NCI-H2029 (cell line): Measurements from ENCODE around the gene CD6.

ENCODE experiments used
- DNase-seq: peaks from one replicate; lab custom pipeline; 2025; lab: John Stamatoyannopoulos, UW

The CD6 gene, protein sequence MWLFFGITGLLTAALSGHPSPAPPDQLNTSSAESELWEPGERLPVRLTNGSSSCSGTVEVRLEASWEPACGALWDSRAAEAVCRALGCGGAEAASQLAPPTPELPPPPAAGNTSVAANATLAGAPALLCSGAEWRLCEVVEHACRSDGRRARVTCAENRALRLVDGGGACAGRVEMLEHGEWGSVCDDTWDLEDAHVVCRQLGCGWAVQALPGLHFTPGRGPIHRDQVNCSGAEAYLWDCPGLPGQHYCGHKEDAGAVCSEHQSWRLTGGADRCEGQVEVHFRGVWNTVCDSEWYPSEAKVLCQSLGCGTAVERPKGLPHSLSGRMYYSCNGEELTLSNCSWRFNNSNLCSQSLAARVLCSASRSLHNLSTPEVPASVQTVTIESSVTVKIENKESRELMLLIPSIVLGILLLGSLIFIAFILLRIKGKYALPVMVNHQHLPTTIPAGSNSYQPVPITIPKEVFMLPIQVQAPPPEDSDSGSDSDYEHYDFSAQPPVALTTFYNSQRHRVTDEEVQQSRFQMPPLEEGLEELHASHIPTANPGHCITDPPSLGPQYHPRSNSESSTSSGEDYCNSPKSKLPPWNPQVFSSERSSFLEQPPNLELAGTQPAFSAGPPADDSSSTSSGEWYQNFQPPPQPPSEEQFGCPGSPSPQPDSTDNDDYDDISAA

DNA sequence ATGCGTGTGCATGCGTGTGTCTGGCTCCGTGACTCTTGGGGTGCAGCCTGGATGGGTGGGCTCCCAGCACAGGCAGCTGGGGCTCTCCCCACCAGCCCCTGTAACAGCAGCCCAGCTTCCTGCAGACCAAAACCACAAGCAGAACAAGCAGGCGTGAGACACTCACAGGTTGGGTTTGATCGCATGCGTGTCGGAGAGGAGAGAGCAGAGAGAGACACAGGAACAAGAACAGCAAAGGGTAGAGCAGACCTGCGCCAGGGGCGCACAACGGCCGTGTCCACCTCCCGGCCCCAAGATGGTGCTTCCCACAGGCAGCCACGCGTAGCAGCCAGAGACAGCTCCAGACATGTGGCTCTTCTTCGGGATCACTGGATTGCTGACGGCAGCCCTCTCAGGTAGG, at the start of gene CD6:
Gene CD6, plus strand, starts transcription at position 161 of the 400 bp plus-strand sequence. Its CDS starts 186 bp downstream, at position 347.
- DNase-seq: no peak

DNA sequence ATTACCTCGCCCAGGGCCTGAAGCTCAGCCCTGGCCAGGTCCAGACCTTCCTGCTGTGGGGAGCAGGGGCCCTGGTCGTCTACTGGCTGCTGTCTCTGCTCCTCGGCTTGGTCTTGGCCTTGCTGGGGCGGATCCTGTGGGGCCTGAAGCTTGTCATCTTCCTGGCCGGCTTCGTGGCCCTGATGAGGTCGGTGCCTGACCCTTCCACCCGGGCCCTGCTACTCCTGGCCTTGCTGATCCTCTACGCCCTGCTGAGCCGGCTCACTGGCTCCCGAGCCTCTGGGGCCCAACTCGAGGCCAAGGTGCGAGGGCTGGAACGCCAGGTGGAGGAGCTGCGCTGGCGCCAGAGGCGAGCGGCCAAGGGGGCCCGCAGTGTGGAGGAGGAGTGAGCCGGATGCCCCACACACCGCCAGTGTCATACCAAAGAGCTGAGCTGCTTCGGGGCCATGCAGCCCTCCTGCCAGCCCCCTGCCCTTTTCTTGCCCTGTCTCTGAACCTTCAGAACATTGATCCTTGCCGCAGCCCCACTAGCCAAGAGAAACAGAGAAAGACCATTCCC, 49.6 kb upstream of the CD6 start:
- DNase-seq: no peak

DNA sequence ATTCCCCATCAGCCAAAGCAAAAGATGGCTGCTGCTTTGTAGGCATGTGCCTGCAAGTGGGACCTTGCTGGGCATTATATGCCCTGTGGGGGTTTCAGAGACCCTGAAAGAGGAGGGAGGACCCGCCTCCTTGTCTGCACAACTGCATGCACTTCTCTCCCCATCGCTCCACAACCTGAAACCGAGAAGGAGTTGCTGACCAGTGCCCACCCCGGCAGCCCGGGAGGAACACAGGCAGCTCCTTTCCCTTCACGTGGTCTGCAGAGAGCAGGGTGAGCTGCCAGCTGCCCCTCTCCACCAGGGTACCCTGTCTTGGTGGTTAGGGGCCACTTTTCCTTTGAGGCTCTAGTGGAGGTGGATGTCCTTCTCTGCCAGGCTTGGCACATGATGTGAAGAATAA, 48.6 kb upstream of the CD6 start:
- no peak for DNase-seq

DNA sequence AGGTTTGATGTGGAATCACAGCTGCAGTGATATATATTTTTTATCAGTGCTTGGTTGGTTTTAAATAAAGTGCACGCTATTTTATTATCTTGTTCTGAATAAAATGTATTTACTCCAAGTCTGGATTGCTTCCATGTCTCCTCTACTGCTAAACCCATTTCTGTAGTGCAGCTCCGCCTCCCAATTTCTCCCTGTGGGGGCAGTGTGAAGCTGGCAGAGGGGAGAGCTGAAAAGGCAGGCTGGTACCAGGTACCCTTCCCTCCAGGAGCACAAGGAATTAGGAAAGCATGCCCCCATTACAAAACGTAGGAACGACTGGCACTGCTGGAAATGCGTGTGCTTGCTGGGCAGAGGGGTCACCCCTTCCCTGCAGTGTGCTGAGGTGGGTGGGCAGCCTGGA, 48.2 kb upstream of the CD6 start:
- DNase-seq: no peak

DNA sequence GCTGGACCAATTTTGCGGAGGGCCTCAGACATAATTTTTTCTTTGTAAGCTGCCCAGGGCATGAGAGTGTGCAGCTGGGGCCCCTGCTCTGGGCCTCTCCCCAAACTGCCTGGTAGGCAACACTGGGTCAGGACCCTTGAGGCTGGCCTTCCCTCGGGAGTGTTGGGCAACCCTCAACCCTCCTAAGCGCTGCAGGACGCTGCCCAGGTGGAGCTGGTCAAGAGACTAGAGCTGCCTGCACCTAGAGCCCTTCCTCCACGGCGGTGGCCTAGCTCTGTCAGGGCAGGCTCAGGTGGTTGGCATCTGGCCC, 47.7 kb upstream of the CD6 start:
- no peak for DNase-seq

DNA sequence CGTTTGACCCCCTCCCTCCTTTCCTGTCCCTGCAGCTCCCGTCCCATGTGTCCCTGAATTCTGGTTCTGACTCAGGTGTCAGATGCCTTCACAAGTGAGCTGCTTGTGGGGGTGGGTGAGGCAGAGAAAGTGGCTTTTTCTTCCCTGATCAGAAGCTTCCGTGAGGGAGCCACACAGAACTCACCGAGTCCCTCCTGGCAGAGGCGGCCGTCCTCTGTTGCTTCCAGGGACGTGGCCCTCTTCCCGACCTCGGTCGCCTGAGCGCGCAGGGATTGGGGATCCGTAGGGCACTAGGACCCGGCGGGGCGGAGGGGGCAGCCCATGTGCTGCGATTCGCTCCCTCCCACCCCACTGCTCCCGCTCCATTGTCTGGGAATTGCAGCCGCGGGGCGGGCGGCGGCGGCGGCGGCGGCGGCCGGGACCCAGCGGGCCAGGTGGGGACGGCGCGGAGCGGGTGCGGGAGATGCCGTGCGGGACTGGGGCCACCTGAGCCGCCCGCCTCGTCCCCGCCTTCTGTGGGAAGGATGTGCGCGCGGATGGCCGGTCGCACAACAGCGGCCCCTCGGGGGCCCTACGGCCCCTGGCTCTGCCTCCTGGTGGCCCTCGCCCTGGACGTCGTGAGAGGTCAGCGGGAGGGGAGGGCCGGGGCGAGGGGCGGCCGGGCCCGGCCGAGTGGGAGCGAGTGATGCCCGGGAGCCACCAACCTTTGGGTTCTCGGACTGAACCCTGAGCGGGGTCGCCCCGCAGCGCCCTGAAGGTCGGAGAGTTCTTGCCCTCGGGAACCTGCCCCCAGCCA, 47.2 kb upstream of the CD6 start, which contains the start of gene TMEM132A:
Gene TMEM132A, plus strand, starts transcription at position 351 of the 796 bp plus-strand sequence. Its CDS starts 174 bp downstream, at position 525.
- peak; percentile 63 for DNase-seq

DNA sequence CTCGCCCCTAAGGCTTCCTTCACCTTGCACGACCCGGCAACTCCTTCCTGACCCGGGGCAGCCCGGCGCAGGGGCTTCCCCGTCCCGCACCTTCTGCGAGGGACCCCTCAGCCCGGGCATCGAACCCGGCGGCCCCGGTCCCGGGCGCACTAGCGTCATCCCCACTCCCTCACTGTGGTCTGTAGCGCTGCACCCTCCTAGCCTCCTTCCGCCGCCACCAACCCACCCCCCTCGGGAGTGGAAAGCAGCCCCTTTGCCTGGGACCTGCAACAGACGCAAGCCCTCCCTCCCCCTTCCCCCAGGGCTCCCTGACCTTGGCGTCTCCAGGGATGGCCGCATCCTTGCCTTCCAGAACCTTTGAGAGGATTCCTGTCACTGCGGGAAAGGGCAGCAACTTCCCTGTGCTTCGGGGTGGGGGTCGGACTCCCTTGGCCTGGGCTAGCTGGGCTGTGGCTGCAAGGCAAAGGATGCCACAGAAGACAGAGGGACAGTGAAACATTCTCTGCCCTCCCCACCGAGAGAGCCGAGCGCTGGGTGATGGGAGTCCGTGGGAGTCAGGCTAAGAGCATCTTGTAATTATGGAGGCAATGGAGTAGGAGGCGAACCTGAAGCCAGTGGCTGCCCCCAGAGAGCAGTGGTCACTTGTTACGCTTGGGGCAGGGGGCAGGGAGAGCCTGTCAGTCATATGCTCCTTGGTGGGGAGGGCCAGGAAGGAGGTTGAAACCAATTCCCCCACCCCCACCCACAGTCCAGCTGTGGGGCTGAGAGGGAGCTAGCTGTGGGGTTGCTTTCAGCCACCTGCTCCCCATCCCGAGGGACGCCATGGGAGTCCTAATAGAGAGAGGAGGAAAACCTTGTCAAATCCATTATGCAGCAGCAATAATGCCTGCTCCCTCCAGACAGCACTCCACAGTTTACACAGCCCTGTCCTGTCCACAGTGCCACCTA, 46.3 kb upstream of the CD6 start:
- no peak for DNase-seq

DNA sequence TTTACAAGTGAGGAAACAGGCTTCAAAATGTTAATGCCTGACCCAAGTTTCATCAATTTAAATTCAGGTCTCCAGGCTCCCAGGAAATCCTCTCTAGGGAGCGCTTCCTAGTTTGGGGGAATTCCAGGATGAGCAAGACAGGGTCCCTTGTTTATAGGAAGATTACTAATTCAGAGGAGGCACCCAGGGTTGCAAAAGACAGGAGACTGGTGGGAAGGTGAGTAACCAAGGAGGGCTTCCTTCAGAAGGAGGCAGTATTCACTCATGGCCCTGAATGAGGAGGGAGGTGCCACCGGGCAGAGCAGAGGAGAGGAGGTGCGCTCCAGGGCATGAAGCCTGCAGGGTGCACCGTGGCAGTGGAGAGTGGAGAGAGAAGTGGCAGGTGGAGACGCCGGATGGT, 45.6 kb upstream of the CD6 start:
- no peak for DNase-seq

DNA sequence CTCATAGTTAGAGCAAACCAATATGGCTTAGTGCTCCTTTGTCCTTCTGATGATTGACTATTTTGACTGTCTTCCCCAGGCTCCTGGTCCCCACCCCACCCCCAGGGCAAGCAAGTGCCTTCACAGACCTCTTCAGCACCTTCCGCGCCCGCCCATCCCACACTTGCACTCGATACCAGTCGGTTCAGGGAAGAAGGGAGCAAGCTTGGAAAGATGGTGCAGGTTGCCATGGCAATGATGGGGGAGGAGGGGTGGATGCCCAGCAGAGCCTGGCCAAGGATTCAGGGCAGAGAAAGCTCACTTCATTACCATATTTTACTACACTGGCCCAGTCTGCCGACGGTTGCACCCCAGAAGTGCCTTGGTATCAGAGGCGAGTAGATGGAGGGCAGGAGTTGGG, 45.0 kb upstream of the CD6 start:
- no peak for DNase-seq

DNA sequence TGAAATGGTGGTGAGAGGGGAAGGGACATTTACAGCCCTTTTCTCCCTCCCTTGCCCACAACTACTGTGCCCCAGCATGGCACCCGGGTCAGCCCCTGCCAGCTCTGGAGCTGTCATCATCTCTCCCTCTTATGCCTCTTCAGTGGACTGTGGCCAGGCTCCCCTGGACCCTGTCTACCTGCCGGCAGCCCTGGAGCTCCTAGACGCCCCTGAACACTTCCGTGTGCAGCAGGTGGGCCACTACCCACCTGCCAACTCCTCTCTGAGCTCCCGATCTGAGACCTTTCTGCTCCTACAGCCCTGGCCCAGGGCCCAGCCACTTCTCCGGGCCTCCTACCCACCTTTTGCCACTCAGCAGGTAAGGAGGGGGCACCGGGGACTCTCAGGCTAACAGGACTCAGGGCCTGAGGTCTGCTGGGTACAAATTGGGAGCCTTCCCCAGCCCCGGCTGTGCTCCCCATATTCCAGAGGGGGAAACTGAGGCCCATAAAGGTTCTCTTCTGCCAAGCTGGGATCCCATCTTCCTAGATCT, 44.4 kb upstream of the CD6 start:
- no peak for DNase-seq

DNA sequence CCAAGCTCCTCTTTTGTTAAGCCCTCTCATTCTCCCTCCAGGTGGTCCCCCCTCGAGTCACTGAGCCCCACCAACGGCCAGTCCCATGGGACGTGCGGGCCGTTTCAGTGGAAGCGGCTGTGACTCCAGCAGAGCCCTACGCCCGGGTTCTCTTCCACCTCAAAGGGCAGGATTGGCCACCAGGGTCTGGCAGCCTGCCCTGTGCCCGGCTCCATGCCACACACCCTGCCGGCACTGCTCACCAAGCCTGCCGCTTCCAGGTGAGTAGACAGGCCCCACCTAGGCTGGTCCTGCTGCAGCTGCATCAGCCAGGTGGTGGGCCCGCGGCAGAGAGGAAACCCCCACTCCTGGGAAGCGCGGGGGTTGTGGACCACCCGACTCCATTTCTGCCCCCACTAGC, 43.9 kb upstream of the CD6 start:
- DNase-seq: no peak

DNA sequence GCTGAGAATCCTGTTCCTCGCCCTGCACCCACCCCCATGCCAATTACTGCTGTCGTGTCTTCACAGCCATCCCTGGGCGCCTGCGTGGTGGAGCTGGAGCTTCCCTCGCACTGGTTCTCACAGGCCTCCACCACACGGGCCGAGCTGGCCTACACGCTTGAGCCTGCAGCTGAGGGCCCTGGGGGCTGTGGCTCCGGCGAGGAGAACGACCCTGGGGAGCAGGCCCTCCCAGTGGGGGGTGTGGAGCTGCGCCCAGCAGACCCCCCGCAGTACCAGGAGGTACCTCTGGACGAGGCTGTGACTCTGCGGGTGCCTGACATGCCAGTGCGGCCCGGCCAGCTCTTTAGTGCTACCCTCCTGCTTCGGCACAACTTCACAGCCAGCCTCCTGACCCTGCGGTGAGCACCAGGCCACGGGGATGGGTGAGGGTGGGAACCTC, 42.9 kb upstream of the CD6 start:
- DNase-seq: no peak

DNA sequence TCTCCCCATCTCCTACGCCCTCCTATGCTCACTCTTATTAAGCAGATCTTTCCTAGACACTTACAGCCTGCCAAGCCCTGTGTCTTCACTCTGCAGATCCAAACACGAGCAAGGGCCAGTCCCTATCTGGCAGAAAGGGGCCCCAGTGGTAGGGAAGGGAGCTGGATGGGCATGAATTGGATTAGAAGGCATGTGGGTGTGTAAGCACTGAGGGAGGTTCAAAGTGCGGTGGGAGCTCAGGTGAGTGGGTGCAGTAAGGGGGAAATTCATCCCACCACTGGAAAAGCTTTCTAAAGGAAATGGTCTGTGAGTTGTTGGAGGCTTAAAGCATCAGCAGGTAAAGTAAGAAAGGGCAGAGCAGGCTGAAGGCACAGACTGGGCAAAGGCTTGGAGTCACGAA, 41.7 kb upstream of the CD6 start:
- DNase-seq: no peak

DNA sequence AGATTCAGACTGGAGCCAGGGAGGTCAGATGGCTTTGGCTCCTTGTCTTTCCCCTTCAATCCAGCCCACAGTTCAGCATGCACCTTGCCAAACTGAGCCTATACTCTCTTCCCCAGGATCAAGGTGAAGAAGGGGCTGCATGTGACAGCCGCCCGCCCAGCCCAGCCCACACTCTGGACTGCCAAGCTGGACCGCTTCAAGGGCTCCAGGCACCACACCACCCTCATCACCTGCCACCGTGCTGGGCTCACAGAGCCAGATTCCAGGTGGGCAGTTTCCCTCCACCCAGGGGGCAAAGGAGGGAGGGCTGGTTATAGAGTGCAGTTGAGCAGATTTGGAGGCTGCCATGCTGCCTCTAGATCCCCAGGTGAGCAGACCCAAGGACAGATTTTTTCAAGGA, 41.1 kb upstream of the CD6 start:
- no peak for DNase-seq

DNA sequence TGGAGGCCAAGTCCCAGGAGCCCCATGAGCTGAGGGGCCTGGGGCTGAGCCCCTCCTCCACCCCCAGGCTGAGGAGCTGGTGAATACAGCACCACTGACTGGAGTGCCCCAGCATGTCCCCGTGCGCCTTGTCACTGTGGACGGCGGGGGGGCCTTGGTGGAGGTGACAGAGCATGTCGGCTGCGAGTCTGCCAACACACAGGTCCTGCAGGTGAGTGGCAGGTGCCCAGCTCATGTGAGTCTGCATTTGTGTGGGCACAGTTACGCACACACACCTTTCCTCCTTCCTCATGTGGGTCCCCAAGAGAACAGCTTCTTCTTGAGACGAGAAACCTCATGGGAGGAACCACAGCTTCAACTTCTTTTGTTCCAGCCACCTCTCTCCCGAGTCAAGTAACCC, 39.6 kb upstream of the CD6 start:
- no peak for DNase-seq

DNA sequence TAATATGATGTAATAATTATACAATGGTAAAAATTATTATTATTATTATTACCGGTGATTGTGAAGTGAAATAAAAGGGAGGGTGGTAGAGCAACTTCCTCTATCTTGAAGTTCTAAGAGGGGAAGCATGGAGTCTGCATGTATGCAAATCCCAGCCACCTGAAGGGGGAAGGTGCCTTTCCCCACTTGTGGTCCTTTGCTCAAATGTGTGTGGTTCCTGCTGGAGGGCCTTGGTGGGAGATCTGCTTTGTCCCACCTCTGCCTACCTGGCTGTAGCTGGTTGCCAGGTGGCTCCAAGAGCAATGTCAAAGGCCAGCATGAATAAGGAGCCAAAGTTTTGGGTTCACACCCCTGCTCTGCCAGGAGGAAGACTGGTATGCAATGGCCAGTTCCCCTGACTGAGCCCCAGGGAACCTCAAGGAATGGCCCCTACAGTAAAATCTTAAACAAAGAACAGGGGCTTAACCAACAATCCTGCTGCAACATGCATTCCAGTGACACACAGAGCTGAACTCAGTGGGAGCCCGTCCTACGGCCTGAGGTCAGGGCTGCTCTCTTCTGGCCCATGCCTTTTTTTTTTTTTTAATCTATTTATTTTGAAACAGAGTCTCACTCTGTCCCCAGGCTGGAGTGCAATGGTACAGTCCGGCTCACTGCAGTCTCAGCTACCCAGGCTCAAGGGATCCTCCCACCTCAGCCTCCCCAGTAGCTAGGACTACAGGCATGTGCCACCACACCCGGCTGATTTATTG, 38.7 kb upstream of the CD6 start:
- no peak for DNase-seq

DNA sequence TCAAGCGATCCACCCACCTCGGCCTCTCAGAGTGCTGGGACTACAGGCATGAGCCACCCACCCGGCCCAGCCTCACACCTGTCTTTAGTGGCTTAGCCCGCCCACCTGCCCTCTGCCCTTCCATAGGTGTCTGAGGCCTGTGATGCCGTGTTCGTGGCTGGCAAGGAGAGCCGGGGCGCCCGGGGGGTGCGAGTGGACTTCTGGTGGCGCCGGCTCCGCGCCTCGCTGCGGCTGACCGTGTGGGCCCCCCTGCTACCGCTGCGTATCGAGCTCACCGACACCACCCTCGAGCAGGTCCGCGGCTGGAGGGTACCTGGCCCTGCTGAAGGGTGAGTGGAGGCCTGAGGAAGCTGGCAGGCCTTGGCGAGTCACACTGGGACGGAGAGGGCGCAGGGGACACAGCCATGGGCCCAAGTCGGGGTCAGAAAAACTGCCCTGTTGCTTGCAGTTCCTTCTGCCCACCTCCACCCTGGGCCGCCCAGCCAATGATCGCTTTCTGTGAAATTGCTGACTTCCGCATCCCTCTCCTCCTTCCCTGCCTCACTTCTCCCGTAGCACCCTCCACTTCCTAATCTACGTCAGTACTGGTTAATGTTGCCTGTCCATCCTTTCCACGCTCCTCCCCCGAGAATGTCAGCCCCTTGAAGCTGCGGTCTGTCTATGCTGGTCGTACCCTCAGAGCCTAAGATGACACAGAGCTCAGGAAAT, 37.9 kb upstream of the CD6 start:
- no peak for DNase-seq

DNA sequence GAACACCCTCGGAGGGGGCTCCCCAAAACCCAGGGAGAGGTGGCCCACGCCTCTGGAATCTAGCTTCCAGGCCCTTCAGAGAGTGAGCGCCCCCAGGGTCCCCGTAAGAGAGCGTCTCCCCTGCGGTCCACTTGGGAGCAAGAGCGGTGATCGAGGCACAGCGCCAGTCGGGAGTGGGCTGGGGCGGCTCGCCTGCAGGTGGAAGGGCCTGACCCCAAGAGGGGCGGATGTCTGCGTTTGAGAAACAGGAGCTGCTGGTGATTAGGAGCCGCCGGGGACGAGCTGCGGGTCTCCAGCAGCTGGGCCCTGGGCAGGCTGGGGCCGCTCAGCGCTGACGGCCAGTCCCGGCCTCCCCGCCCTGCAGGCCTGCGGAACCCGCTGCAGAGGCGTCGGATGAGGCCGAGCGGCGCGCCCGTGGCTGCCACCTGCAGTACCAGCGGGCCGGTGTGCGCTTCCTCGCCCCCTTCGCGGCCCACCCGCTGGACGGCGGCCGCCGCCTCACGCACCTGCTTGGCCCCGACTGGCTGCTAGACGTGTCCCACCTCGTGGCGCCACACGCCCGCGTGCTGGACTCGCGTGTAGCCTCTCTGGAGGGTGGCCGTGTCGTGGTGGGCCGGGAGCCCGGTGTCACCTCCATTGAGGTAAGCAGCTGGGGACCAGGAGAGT, 37.2 kb upstream of the CD6 start:
- no peak for DNase-seq
